GM12878 (cell line): ENCODE data around the gene ANKRD40CL.

Source experiments
- TCF7 ChIP-seq: IDR thresholded peaks from 2 replicates; pipeline ENCODE4 v1.6.1; 2014; ENCODE audit warnings: antibody characterized with exemption, borderline replicate concordance
- TF ChIP-seq, protein P1 (sequence below): fragments of 150-350 bp; IDR thresholded peaks from 2 replicates; pipeline ENCODE4 v1.6.1; 2014; ENCODE audit warnings: mild to moderate bottlenecking, low read depth, low read length

DNA sequence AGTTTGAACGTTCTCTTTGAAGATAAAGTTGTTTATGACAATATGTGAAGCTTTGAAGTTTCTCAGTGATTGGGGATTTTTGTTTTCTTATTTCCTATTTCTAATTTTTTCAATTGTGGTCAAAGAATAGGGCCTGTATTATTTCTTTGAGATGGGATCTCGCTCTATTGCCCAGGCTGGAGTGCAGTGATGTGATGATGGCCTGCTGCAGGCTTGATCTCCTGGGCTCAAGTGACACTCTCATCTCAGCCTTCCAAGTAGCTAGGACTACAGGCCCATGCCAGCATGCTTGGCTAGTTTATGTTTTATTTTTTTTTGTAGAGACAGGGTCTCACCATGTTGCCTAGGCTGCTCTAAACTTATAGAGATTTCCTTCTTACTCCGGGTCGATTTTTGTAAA lies 11.7 kb upstream of the ANKRD40CL start:
- no peak for TF ChIP-seq TCF7
- TF ChIP-seq, protein P1, sequence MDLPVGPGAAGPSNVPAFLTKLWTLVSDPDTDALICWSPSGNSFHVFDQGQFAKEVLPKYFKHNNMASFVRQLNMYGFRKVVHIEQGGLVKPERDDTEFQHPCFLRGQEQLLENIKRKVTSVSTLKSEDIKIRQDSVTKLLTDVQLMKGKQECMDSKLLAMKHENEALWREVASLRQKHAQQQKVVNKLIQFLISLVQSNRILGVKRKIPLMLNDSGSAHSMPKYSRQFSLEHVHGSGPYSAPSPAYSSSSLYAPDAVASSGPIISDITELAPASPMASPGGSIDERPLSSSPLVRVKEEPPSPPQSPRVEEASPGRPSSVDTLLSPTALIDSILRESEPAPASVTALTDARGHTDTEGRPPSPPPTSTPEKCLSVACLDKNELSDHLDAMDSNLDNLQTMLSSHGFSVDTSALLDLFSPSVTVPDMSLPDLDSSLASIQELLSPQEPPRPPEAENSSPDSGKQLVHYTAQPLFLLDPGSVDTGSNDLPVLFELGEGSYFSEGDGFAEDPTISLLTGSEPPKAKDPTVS = no peak
